IPS DF 4.7 (cell line): ENCODE data around the gene SLC25A3.
A peak's percentile ranks its signal among the peaks of the same experiment; 100 is the strongest.
"Not testable (repeated sequence)": the region's sequence is repeated elsewhere in the genome, so short reads cannot be mapped to it uniquely, and the experiment has no call there.

Experiments used
- DNase-seq: peaks from one replicate; pipeline ENCODE4 v3.0.0-alpha.2; 2013; ENCODE audit warnings: low spot score; ENCODE audit errors: extremely low read depth

Gene SLC25A3

GRCh38 chr12:98594050-98594835 lies 757 bp downstream of the SLC25A3 start:
- DNase-seq = no peak

DNA sequence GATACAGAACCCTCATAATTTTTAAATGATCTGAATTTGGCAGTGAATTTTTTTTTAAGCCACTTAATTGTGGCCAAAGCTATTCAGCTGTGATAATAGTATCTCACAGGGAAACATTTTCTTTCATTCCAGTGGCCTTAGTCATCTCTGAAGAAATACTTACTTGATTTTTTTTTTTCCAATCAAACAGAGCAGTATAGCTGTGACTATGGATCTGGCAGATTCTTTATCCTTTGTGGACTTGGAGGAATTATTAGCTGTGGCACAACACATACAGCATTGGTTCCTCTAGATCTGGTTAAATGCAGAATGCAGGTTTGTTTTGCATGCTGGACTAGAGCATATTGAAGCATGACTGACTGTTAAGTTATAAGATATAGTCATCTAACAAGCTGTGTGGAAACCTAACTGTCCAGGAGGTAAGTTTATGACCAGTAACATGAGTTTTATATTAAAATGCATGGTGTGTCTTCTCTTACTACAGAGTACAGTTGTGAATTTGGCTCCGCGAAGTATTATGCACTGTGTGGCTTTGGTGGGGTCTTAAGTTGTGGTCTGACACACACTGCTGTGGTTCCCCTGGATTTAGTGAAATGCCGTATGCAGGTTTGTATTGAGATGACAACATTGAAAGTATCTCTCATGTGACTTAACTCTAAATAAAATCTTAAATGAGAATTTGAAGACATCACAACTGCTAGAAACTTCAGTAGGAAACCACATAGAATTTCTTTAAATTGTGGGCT lies 1.9 kb downstream of the SLC25A3 start:
- DNase-seq = no peak

- not testable (repeated sequence) for DNase-seq
These were observed 3.8 kb downstream of the SLC25A3 start for GRCh38 chr12:98597313-98597712.

DNA sequence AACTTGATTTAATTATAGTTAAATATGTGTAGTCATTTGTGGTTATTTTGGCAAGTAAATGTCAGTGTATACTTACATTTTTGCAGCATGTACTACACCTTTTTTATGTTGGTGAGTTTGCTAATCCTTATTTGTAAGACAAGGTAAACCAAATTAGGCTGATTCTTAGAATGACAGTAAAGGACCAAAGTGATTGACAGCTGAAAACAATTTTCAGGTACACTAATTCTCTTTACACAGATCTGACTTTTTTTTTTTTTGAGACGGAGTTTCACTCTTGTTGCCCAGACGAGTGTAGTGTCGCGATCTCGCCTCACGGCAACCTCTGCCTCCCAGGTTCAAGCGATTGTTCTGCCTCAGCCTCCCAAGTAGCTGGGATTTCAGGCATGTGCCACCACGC lies 8.4 kb downstream of the SLC25A3 start:
- DNase-seq = no peak

GRCh38 chr12:98606359-98606988 lies 13.0 kb downstream of the SLC25A3 start:
- no peak for DNase-seq

GRCh38 chr12:98610596-98610995 lies 17.1 kb downstream of the SLC25A3 start:
- DNase-seq = no peak

- no peak for DNase-seq
These were observed 19.3 kb downstream of the SLC25A3 start for GRCh38 chr12:98612696-98613334.

DNA sequence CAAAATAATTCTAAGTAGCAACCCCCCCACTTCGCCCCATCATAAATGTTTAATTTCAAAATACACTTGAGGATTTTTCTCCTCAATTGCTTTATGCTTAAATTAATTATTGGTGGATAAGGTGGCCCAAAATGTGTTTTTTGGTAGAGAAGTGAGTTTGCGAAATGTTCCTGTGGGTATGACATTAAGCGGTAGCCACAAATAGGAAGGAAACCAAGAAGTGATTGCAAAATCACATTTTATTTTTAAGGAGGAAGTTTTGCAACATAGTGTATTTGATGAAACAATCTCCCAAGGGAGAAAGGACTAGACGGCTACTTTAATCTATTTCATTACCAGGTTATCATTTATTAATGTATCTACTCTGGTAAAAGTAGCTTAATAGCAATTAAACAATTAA lies 25.5 kb downstream of the SLC25A3 start:
- DNase-seq = no peak

- DNase-seq = no peak
These were observed 42.3 kb downstream of the SLC25A3 start for GRCh38 chr12:98635657-98636323.

DNA sequence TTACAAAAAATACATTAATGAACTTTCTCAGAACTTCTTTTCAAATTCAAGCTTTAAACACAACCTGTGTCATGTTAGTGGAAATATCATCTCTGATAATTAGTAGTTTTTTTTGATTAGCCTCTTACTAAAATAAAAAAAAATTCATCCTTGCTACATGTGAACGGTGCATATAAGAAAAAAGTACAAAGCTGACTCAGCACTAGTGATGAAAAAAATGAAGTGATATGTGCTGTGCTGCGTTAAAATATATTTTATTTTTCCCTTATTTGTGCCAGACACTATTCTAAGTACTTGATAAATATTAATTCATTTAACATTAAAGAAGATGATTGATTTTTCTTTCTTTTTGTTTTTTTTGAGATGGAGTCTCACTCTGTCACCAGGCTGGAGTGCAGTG lies 43.6 kb downstream of the SLC25A3 start:
- DNase-seq = no peak

DNA sequence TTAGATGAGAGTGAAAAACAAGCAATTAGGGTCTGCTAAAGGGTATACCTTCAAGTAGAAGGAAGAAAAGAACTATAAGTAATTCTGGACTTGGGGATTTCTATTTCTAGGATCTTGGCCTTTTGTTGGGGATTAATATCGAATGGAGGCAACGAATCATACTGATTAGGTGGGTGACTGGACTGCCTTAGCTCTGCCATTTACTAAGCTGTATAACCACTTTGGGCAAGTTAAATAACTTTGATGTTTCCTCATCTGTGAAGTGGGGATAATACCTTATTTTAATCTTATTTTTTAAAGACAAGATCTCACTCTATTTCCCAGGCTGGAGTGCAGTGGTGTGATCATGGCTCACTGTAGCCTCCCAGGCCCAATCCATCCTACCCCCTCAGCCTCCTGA lies 44.5 kb downstream of the SLC25A3 start:
- DNase-seq = no peak

- DNase-seq = no peak
These were observed 46.0 kb downstream of the SLC25A3 start for GRCh38 chr12:98639491-98639890.

DNA sequence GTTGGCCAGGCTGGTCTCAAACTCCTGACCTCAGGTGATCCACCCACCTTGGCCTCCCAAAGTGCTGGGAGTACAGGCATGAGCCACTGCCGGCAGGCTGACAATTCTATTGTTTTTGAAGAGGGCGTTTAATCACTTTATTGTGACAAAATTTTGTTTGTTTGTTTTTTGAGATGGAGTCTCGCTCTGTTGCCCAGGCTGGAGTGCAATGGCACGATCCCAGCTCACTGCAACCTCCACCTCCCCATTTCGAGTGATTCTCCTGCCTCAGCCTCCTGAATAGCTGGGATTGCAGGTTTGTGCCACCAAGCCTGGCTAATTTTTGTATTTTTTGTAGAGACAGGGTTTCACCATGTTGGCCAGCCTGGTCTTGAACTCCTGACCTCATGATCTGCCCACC lies 49.3 kb downstream of the SLC25A3 start:
- not testable (repeated sequence) for DNase-seq

- DNase-seq = no peak
These were observed 50.9 kb downstream of the SLC25A3 start for GRCh38 chr12:98644433-98644711.

DNA sequence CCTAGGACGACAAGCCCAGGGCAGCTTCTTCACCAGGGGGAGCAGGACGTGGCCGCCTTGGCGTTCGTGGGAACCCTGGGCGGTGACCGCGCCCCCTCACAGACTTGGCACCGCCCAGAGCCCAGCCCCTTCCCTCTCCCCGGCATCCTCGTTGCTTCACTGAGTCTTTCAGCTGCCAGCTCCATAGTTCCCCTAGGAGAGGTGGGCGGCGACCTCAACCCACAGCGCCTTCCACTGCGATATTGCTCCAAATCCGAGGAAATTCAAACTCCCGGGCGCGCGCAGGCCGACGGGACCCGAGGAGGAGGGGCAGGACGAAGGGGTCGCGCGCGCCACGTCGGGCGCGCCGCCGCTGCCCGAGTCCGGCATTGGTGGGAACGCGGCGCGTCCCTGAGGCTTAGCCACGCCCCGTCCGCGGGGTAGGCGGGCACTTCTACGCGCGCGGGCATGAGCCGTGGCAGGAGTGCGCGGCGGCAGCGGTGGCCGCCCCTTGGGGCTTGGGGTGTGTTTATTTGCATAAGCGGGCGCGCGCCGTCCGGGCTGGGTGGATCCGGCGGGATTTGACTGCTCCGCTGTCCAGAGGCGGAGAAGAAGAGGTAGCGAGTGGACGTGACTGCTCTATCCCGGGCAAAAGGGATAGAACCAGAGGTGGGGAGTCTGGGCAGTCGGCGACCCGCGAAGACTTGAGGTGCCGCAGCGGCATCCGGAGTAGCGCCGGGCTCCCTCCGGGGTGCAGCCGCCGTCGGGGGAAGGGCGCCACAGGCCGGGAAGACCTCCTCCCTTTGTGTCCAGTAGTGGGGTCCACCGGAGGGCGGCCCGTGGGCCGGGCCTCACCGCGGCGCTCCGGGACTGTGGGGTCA lies 51.5 kb downstream of the SLC25A3 start, which contains the start of the genes APAF1 and IKBIP:
APAF1 (plus strand) TSS at position 579 of the 860 bp plus-strand sequence. CDS start 3,070 bp downstream, outside the sequence.
IKBIP (minus strand) TSS at position 77 of the 860 bp plus-strand sequence. CDS start 87 bp downstream, outside the sequence.
- peak; percentile 74 for DNase-seq

GRCh38 chr12:98645572-98646067 lies 52.1 kb downstream of the SLC25A3 start:
- no peak for DNase-seq

DNA sequence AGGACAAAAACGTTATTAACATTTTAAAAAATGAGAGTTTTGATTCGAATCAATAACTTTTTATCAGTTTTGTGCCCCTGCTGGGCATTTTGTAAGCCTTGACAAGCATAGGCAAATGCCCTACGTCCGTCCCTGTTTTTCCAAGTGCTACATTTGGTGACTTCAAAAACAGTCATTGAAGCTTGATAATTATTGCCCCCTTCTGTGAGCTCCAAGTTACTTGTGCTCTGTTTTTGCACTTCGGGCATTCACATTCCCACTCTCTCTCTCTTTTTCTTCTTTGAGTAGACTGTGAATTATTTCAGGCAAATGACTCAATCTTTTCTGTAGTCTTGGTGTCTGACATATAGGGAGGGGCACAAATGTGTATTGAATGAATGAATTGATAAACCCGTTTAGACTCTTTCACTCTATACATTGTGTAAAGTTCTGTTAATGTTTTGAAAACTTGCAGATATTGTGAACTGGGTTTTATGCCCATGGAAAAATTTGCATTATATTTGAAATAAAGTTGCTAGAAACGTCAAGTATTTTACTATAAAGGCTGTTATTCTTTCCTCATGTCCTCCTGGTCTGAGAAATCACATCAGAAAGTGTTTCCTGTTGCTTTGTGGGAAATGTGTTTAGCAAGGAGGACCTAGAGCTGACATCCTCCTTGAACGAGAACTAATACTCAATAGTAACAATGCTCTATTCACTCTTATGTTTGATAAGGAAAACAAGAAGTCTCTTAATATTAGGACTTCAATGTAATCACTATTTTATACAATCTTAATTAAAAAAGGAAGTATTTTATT lies 53.0 kb downstream of the SLC25A3 start:
- DNase-seq = no peak

DNA sequence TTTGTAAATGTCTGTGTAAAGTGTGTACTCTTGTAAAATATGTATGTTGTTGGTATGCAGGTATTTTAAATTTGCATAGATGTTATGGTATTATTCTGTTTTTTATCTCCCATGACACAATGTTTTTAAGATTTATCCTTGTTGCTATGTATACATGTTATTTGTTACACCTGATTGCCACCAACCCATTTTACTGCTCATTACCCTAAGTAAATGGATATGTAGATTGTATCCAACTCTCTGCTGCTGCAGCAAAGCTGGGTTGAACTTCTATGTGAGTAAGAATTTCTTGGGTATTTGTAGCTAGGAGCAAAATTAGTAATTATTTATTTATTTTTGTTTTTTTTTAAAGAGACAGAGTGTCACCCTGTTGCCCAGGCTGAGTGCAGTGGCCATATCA lies 57.8 kb downstream of the SLC25A3 start:
- no peak for DNase-seq

- no peak for DNase-seq
These were observed 60.5 kb downstream of the SLC25A3 start for GRCh38 chr12:98653866-98654493.
